ENCODE results near the gene C2CD2L.

GRCh38 chr11:119118946-119119345 lies 11.8 kb downstream of the C2CD2L start:
- TF ChIP-seq, protein P1, sequence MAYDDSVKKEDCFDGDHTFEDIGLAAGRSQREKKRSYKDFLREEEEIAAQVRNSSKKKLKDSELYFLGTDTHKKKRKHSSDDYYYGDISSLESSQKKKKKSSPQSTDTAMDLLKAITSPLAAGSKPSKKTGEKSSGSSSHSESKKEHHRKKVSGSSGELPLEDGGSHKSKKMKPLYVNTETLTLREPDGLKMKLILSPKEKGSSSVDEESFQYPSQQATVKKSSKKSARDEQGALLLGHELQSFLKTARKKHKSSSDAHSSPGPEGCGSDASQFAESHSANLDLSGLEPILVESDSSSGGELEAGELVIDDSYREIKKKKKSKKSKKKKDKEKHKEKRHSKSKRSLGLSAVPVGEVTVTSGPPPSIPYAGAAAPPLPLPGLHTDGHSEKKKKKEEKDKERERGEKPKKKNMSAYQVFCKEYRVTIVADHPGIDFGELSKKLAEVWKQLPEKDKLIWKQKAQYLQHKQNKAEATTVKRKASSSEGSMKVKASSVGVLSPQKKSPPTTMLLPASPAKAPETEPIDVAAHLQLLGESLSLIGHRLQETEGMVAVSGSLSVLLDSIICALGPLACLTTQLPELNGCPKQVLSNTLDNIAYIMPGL (CRISPR knock-in tag; IDR thresholded peaks at IDR 0.05; ENCODE audit: borderline replicate concordance in 1 of 2, low read depth in 1 of 2): no peak
- TF ChIP-seq CTCF (CRISPR knock-in tag; IDR thresholded peaks at IDR 0.05) (no peak), CREB1 (IDR thresholded peaks at IDR 0.05) (no peak), CREB1 (CRISPR knock-in tag; IDR thresholded peaks at IDR 0.05) (no peak), ESRRA (CRISPR knock-in tag; IDR thresholded peaks at IDR 0.05; ENCODE audit: low read depth) (no peak), TBP (CRISPR knock-in tag; IDR thresholded peaks at IDR 0.05) (no peak), GFI1 (CRISPR knock-in tag; IDR thresholded peaks at IDR 0.05; ENCODE audit: borderline replicate concordance) (no peak), PBX3 (CRISPR knock-in tag; IDR thresholded peaks at IDR 0.05; ENCODE audit: borderline replicate concordance) (no peak)

Measured in HepG2 (cell line).